CD4-positive, alpha-beta T cell treated with Interleukin-17A for 1 hour (primary cell): ENCODE data around the gene SNRNP200.

ENCODE experiments used
- DNase-seq: peaks from one replicate; pipeline ENCODE4 v3.0.0-alpha.2; 2020

The SNRNP200 gene

GRCh38 chr2:96305091-96305978 is at the start of gene SNRNP200:
SNRNP200 (minus strand) TSS chr2:96305546; CDS start chr2:96305437, 109 bp downstream.
- DNase-seq, result peak; percentile 92

- no peak for DNase-seq
These were observed 49.1 kb upstream of the SNRNP200 start for GRCh38 chr2:96354492-96354891.

- DNase-seq, result no peak
These were observed 48.3 kb upstream of the SNRNP200 start for GRCh38 chr2:96353606-96354101.

- no peak for DNase-seq
These were observed 47.8 kb upstream of the SNRNP200 start for GRCh38 chr2:96353032-96353561.

GRCh38 chr2:96347395-96347794 is 42.0 kb upstream of the SNRNP200 start:
- DNase-seq, result no peak

- DNase-seq, result no peak
These were observed 40.6 kb upstream of the SNRNP200 start for GRCh38 chr2:96345868-96346462.

GRCh38 chr2:96345438-96345837 is 40.1 kb upstream of the SNRNP200 start:
- peak; percentile 51 for DNase-seq

DNA sequence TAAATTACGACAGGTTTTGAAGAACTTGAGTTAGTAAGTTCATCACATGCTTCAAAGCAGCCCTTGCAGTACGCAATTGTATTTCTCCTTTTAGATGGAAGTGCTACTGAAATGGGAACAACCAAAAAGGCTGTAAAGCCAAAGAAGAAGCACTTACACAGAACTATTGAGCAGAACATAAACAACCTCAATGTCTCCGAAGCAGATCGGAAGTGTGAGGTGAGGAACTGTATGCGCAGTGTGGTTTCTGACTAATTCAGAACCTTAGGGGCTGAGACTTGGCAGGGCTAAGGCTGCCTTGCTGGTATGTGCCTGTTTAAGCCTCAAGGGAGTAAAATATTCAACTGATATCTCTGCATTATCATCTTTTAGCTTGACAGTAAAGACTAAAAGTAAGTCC is 38.7 kb upstream of the SNRNP200 start:
- DNase-seq, result peak; percentile 77

DNA sequence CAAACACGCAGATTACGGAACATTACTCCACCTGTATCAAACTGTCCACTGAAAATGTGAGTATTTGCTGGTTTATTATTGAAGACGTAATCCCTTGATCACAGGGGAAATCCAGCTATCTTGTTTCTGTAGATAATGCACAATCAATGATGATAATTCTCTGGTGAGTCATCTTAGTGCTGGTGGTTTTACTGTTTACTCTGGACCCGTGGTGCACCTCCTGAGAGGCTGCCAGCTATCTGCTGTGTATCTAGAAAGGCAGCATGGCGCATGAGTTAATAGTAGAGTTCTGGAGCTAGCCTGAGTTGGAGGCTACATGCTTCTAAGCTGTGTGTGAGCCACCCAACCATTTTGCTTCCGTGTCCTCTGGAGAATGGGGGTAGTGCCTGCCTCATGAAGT is 36.7 kb upstream of the SNRNP200 start:
- peak; percentile 76 for DNase-seq

- DNase-seq, result no peak
These were observed 36.3 kb upstream of the SNRNP200 start for GRCh38 chr2:96341641-96342040.

DNA sequence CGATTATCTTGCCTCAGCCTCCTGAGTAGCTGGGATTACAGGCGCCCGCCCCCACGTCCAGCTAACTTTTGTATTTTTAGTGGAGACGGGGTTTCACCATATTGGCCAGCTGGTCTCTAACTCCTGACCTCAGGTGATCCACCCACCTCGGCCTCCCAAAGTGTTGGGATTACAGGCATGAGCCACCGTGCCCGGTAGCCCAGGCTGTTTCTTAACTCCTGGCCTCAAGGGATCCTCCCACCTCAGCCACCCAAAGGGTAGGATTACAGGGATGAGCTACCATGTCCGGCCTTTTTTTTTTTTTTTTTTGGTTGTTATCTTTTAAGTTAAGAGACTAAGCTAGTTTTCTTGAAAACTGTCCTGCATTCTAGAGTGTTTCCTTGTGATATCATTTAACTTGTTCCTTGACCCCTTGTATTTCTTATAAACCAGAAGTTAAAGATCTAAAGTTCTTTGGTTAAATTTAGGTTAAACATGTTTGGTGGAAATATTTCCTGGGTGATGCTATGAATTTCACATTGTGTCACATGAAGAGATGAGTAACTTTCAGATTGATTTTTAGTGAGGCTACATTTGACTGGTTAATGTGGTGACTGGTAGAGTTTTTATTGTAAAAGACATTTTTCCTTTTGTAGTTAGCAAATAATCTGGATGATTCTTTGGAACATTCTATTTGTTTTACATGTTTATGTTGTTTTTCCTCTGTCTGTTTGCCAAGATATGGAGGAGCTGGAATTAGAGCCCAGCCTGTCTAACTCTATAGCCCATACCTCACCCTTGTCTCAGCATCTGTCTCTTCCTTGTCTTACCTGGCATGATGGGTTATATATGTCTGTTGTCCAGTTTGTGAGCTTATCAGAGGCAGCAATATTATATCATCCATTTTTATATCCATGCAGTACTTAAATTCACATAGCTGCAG is 35.4 kb upstream of the SNRNP200 start:
- DNase-seq, result no peak

DNA sequence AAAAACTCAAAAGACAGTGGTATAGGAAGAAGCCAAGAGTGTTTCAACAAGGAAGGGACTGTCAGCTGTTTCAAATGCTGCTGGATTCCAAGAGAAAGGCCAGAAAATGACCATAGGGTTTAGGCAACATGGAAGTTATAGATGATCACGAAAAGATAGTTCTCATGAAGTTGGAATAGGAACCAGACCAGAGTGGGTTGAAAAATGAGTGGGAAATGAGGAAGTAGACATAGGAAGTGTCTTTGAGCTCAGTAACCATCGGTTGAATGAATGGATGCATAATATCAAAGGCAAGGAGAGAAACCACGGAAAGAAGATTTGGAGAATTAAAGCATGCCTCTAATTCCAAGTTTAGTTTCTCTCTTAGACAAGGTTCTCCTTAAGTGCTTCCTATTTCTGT is 31.5 kb upstream of the SNRNP200 start:
- DNase-seq, result no peak

GRCh38 chr2:96336104-96336775 is 30.9 kb upstream of the SNRNP200 start:
- no peak for DNase-seq

GRCh38 chr2:96333708-96334107 is 28.4 kb upstream of the SNRNP200 start:
- no peak for DNase-seq

- DNase-seq, result no peak
These were observed 25.1 kb upstream of the SNRNP200 start for GRCh38 chr2:96330407-96330806.

DNA sequence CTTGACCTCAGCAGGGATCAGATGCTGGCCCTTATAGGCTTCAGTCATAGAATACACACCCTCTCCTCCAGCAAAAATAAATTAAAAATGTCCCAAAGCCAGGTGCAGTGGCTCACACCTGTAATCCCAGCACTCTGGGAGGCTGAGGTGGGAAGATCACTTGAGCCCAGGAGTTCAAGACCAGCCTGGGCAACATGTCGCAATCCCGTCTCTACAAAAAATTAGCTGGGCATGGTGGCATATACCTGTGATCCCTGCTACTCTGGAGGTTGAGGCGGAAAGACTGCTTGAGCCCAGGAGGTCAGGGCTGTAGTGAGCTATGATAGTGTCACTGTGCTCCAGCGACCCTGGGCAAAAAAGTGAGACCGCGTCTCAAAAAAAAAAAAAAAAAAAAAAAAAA is 24.5 kb upstream of the SNRNP200 start:
- DNase-seq, result no peak

- DNase-seq, result no peak
These were observed 24.1 kb upstream of the SNRNP200 start for GRCh38 chr2:96329456-96329855.

DNA sequence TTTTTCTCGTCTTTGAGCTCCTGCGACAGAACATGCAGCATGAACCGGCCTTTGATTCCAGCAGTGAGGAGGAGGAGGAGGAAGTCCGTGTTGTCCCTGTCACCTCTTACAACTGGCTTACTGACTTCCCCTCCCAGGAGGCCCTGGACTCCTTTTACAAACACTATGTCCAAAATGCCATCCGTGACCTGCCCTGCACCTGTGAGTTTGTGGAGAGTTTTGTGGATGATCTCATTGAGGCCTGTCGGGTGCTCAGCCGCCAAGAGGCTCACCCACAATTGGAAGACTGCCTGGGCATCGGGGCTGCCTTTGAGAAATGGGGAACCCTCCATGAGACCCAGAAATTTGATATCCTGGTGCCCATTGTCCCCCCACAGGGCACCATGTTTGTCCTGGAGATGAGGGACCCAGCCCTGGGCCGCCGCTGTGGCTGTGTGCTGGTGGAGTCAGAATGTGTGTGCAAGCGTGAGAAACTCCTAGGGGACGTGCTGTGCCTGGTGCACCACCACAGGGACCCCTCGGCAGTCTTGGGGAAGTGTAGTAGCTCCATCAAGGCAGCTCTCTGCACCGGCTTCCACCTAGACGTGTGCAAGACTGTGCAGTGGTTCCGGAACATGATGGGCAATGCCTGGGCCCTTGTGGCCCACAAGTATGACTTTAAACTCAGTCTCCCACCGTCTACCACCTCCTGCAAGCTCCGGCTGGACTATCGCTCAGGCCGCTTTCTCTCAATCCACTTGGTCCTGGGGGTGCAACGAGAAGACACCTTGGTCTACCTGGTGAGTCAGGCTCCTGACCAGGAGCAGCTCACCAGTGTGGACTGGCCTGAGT is 21.9 kb upstream of the SNRNP200 start:
- no peak for DNase-seq

DNA sequence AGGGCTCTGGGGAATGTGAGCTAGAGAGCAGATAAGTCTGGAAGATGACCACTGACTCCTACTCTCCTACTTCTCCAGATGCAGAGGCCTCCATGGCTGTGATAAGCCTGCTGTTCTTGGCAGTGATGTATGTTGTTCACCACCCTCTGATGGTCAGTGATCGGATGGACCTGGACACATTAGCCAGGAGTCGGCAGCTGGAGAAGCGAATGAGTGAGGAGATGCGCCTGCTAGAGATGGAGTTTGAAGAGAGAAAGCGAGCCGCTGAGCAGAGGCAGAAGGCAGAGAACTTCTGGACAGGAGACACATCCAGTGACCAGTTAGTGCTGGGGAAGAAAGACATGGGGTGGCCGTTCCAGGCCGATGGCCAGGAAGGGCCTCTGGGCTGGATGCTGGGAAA is 21.2 kb upstream of the SNRNP200 start:
- no peak for DNase-seq

DNA sequence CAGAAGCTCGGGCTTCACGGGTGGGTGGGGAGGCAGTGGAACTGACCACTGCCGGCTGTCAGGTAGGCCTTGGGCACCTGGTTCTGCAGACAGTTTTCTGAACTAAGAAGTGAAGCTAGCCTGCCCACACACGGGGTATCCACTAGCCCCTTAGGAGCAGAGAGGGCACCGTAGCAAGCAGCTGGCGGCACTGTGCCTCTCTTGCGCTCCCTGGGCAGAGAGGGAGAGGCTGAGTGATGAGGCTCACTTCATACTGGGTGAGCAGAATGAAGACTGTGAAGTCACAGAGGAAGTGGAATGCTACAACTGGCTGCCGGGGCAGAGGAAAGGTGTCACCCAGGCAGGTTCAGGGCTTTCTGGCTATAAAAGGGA is 20.5 kb upstream of the SNRNP200 start:
- DNase-seq, result peak; percentile 78
